Measurements from ENCODE around the gene KLHDC7B.
A peak's percentile ranks its signal among the peaks of the same experiment; 100 is the strongest.

Gene KLHDC7B

DNA sequence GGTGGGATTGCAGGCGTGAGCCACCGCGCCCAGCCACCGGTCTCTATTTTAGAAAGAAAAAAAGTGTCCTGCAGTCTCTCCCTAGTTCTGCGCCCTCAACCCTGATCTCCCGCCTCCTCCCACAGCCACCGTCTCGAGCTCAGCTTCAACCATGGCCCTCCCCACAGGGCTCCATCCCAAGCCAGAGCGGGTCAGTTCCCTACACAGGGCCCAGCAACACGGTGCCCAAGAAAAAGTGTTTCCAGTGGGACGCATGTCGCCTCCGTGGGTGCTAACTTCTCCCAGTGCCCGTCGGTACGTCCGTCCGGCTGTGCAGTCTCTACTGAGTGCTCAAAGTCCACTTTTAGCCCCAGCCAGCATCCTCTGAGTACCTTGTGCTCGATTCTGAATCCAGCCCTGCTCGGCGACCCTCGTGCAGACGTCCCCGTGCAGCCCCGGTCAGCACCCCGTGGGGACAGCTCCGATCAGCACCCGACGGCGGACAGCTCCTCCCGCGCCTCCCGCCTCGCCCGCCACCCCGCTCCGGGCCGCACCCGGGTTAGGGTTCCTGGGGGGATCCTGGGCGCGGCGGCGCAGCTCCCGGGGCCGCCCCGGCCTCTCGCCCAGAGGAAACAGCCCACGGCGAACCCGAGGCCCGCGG lies 54.2 kb downstream of the KLHDC7B start:
- DNase-seq: peak; percentile 84

DNA sequence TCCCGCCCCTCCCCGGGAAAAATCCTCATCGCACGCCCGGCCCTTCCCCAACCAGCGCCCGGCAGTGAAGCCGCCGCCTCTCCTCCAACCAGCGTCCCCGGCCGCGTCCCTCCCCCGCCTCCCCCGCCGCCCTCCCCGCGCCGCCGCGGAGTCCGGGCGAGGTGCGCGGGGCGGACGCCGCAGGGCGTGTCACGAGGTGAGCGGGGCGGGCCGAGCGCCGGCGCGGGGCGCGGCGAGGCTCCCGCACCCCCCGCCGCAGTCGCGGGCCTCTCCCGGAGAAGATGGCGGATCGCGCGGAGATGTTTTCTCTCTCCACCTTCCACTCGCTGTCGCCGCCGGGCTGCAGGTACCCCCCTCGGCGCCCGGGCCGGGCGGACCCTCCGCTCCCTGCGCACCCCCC lies 54.8 kb downstream of the KLHDC7B start, which contains the start of gene MAPK8IP2:
Gene MAPK8IP2 (plus strand): TSS at position 256 of the 400 bp plus-strand sequence. CDS start 26 bp downstream, at position 282.
- peak; percentile 66 for DNase-seq

Data from activated effector memory CD4-positive, alpha-beta T cell treated with anti-CD3 and anti-CD28 coated beads, Interleukin-2, amount 50 U/mL, for 16 hours (primary cell).